GF-D8 (cell line): ENCODE results near the gene ANKRD27.
"Not testable (repeated sequence)": the region's sequence is repeated elsewhere in the genome, so short reads cannot be mapped to it uniquely, and the experiment has no call there.

Source experiments
- DNase-seq: peaks from one replicate; lab custom pipeline; 2025; lab: John Stamatoyannopoulos, UW

ANKRD27 gene

DNA sequence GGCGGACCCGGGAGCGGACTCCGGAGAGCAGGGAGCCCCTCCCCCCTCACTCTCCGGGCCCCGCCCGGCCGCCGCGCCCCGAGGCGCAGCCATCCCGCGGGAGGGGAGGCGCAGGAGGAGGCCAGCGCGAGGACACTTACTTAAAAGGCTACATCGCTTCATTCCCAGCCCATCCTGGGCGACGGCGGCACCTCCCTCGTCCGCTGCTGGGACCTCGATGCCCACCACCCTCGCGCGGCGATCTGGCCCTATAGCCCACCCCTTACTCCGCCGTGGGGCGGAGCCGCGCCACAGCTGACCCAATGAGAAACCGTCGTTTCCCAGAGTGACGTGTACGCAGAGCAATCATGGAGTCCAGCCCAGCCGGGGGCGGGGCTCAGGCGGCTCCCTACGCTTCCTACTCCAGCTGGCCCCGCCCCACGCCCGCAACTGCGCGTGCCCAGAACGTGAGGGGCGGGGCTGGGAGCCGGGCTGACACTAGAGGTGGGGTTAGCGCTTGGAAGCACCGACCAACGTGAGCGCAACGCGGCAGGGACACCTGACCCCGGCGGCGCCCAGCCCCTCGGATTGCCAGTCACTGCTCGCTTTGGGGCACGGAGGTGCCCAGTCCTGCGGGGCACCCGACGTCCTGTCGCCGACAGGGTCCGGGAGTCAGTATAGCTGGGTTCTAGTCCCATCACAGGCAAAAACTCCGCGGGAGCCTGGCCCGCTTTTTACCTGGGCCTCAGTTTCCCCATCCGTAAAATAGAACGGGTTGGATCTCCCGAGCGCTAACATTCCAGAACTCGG lies at the start of gene ANKRD27:
ANKRD27 (minus strand) TSS at position 250 of the 789 bp plus-strand sequence. CDS start 16,165 bp downstream, outside the sequence.
- DNase-seq: peak; percentile 94

DNA sequence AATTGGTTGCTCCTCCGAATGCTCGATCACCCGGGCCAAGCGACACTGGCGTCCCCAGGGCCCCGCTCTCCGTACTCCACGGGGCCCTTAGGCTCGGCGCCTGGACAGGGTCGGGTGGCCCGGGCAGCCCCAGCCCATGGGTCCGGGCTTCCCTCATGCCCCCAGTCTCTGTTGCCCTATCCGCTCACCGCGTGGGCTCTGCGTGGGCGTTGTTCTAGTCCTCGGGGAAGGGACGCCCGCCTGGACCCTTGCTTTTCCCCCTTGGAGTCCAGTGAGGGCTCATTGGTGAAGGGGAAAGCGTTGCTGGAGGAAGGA lies 45.9 kb upstream of the ANKRD27 start:
- DNase-seq: no peak

DNA sequence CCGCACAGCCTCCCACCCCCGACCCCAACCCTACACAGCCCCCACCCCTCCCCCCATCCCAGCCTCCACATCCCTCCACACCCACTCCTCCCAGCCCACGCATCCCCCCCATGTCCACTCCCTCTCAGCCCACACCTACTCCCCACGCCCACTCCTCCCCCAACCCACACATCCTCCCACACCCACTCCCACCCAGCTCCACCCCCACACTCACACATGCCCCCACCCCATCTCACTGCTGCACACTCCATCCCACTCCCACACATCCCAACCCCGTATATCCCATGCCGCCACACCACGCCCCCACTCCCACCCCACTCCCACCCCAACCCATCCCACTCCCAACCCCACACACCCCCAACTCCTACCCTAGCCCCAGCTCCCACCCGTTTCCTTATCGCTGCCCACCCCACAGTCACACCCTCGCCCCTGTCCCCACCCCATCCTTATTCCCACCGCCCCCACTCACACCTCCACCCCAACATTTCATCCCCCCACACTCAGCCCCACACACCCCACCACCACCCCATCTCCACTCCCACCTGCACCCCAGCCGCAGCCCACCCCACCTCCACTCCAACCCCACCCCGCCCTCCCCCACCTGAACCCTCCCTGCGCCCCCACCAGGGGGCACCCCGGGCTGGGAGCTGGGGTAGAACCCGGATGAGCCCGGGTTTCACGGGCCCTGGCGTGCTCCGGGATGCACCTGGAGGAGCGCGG lies 45.4 kb upstream of the ANKRD27 start:
- DNase-seq: no peak

DNA sequence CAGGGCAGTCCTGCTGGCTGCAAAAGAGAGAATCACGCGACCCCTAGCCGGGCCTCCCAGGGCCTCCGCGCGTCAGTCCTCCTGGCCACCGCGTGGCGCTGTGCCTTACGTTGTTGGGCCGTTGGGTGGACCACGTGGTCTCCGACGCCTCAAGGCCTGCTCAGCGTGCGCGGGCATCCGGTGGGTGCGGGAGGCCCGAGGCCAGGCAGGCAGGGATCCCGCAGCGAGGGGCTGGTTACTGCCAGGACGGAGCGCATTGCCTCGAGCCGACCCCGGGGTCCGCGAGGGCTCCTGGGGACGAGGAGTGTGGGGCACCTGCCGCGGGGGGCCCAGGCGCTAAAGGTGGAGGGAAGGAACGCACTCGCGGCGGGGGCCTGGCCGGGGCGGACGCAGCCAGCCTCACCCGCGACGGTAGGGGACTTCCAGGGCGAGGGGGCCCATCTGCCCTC lies 44.7 kb upstream of the ANKRD27 start, which contains the start of gene TDRD12:
TDRD12 (plus strand) TSS at position 157 of the 449 bp plus-strand sequence. CDS start 306 bp downstream, outside the sequence.
- no peak for DNase-seq

DNA sequence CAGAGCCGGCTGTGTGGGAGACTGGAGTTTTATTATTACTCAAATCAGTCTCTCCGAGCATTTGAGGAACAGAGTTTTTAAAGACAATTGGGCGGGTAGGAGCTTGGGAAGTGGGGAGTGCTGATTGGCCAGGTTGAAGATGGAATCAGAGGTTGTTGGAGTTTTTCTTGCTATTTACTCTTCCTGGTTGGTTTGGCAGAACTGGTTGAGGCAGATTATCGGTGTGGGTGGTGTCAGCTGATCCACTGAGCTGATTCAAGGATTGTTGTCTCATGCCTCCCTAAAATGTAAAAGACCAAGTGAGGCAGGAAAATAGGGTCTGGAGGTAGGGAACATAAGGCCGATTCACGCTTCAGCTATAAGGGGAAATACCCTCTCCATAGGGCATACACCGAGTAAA lies 43.3 kb upstream of the ANKRD27 start:
- no peak for DNase-seq

DNA sequence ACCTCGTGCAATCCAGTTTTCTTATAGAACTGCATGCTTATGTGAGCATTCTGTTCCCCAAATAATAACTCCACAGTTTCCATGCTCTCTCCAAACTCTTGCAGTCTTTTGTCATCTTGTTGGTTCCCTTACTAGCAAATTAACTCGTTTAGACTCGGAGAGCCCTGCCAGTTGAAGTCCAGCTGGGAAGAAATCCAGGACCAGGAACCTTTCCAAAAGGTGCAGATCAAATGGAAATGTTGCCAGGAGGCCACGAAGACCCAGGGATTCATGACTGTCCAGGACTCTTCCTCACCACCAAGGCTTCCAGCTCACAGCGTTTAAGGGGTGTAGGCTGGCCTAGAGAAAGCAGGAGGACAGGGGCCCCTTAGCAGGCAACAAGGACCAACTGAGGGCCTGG lies 42.5 kb upstream of the ANKRD27 start:
- no peak for DNase-seq

DNA sequence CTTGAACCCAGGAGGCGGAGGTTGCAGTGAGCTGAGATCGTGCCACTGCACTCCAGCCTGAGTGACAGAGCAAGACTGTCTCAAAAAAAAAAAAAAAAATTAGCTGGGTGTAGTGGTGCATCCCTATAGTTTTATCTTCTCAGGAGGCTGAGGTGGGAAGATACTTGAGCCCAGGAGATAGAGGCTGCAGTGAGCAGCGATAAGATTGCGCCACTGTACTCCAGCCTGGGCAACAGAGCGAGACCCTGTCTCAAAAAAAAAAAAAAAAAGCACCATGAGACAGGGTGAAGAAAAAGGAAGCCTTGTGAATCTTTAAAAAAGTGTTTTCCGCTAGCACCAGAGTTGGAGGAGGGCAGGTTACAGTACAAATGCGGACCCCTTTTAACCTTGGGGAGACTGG lies 41.2 kb upstream of the ANKRD27 start:
- not testable (repeated sequence) for DNase-seq

DNA sequence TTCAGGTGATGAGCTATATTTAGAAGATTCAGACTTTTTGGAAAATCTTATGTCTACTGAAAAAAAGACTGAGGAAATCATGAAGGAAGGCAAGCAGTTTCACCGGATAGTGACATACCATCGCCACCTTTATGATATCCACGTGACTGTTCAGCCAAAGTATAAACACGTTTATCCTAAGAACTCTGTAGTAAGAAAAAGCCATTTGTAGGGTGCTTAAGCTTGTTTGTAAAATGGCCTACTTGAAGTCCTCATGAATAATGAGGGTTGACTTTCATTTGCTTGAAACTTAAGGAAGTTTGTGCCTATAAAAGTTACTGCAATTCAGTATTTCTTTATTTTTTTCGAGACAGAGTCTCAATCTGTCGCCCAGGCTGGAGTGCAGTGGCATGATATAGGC lies 36.8 kb upstream of the ANKRD27 start:
- no peak for DNase-seq

DNA sequence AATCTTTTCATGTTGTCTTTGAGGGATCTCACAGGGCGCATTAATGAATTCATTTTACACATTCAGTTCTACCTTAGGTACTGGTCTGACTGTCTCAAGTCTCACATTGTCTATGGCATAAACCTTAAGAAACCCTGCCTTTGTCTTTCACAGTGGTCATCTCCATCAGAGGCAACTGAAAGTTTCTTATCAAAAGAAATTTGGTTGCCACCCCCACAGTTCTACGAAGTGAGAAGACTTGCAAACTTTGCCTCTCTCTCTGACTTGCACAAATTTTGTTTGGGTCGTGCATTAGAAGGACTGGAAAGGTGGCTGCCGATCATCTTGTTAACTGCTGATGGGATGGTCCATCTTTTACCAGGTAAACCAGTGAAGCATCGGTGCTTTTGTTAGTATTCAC lies 34.1 kb upstream of the ANKRD27 start:
- DNase-seq: no peak

DNA sequence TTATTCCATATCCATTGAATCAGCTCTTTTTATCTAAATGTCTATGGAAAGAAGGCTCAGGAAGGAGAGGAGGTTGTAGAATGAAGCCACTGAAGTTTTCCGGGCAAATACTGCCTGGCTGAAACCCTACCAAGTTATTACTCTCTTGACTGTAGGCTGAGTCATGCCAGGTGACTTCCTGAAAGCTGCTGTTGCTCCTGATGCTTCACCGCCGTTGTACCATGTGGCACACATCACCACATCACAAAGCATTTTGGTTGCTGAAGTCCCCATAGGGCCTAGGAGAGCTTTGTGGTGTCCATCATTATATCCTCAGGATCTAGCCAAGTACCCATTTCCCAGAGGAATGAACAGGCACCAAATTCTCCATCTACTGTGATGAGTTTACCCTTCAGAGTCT lies 33.5 kb upstream of the ANKRD27 start:
- no peak for DNase-seq

DNA sequence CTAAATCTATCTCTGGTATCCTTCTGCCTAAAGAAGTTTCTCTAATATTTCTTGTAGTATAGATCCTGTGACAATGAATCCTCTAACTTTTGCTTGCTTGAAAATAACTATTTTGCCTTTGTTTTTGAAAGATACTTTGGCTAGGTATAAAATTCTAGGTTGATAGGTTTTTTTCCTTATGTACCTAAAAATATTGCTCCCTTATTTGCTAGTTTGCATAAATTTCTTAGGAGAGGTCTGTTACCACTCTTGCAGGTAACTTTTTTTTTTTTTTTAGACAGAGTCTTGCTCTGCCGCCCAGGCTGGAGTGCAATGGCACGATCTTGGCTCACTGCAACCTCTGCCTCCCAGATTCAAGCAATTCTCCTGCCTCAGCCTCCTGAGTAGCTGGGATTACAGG lies 29.0 kb upstream of the ANKRD27 start:
- not testable (repeated sequence) for DNase-seq

DNA sequence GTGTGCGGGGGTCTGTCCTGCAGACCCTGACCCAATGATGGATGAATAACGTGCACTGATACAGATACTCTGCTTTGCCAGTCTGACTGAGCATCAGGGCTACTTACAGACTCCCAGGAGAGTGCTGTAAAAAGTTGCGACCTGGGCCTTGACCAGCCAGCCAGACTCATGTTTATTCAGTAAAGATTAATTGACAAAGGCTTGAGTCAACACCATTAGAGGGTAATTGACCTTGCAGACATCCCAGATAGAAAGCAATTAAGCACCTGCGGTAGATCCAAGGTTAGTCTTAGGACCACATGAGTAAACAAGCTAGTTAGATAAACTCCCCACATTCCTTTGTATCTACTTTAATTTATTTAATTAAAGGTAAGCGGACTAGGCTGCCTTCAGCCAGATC lies 27.0 kb upstream of the ANKRD27 start:
- DNase-seq: no peak

DNA sequence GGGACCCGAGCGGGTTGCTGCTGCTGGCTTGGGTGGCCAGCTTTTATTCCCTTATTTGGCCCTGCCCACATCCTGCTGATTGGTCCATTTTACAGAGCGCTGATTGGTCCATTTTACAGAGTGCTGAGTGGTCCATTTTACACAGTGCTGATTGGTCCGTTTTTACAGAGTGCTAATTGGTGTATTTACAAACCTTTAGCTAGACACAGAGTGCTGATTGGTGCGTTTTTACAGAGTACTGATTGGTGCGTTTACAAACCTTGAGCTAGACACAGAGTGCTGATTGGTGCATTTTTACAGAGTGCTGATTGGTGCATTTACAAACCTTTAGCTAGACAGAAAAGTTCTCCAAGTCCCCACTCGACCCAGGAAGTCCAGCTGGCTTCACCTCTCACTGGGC lies 25.1 kb upstream of the ANKRD27 start:
- not testable (repeated sequence) for DNase-seq

DNA sequence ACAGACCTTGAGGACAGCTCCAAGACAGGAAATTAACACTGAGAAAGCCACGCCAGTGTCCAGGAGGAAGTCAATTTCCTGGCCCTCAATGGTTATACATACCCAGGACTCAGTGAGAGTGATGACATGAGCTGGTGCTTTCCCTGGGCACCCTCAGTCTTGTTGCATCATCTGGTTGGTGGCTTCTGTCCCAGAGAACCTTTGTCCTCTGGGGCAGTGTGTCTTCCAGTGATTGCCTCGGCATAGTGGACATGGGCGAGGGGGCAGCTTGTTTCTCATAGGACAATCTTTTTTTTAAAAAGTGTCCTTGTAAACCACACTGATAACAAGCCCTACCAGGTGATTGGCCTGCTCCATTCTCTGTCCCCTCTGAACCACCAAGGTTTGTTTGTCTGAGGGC lies 21.8 kb upstream of the ANKRD27 start:
- DNase-seq: not testable (repeated sequence)

DNA sequence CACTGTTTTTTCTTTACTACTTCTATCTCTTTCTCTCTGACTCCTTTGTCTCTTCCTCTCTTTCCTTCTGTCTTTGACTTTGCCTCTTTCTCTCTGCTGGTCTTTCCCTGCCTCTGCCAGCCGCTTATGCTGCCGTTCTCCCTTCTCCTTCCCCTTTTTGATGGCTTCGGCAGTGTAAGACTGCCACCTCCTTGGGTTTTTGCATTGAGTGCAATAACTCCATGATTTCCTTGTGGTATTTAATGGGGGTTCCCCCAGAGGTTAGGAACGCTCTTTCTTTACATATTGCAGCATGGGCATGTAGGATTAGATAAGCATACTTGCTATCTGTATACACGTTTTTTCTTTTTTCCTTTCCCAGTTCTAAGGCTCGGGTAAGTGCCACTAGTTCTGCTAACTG lies 20.5 kb upstream of the ANKRD27 start:
- peak; percentile 56 for DNase-seq

DNA sequence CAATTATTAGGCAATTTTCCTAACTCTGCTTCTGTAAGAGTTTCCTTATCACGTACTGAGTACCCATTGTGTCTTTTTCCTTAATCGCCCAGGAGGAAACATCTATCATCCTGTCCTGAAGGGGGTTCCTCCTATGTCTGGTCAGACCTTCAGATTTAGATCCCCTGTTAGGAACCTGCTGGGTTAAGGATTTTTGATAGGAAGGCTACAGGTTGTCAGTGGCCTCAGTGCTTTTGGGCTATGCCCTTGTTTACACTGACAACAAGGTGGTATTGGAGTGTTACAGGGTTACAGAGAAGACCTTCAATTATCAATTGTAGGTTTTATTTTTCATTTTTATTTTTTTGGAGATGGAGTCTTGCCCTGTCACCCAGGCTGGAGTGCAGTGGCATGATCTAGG lies 19.9 kb upstream of the ANKRD27 start:
- peak; percentile 49 for DNase-seq

DNA sequence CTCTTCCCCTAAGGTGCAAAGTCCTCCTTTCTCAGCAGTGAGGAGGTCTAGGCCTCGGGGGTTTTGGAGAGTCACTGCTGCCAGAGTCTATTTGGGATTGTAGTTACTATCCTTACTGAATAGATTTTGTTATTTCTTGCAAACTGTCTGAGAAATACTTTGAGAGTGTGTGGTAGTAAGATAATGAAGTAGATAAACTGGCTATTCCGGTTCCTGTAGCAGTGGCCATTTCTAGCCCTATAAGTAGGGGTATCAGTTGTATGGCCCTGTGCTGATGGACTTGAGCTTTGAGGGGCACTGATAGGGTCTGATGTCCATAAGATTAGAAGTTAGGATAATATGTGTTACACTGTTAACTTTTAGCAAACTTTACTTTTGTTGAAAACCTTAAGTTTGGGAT lies 19.3 kb upstream of the ANKRD27 start:
- DNase-seq: not testable (repeated sequence)

DNA sequence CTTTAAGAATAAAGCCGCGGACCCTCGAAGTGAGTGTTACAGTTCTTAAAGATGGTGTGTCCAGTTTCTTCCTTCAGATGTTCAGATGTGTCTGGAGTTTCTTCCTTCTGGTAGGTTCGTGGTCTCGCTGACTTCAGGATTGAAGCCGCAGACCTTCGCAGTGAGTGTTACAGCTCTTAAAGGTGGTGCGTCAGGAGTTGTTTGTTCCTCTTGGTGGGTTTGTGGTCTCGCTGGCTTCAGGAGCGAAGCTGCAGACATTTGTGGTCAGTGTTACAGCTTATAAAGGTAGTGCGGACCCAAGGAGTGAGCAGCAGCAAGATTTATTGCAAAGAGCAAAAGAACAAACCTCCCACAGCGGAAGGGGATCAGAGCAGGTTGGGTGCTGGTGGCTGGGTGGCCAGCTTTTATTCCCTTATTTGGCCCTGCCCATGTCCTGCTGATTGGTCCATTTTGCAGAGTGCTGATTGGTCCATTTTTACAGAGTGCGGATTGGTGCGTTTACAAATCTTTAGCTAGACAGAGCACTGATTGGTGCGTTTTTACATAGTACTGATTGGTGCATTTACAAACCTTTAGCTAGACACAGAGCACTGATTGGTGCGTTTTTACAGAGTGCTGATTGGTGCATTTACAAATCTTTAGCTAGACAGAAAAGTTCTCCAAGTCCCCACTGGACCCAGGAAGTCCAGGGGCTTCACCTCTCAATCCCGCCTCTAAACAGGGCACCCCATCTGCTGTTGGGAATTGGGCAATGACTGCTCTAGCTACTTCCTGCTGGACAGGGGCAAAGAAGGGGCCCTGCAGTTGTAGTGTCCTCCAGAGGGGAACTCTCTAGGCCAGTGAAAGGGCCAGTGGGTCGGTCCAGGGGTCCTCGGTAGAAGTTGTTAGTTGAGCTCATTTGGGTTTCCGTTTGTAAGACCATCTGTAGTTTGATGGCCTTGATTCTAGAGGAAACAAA lies 18.4 kb upstream of the ANKRD27 start:
- peak; percentile 83 for DNase-seq

DNA sequence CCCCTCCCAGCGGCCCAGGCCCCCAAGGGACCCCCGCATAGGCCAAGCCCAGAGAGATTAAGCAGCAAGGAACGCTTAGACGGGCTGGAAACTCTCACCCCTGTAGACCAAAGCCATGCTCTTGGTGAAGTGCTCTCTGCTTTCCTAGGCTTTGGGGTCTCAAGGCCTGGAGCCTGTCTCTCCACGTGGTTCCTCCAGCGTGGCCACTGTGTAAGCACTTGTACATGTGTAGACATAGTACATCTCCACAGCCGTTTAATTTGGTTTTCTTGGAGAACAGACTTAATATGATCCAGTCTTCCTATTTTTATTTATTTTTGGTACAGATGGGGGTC lies 17.7 kb upstream of the ANKRD27 start:
- no peak for DNase-seq

DNA sequence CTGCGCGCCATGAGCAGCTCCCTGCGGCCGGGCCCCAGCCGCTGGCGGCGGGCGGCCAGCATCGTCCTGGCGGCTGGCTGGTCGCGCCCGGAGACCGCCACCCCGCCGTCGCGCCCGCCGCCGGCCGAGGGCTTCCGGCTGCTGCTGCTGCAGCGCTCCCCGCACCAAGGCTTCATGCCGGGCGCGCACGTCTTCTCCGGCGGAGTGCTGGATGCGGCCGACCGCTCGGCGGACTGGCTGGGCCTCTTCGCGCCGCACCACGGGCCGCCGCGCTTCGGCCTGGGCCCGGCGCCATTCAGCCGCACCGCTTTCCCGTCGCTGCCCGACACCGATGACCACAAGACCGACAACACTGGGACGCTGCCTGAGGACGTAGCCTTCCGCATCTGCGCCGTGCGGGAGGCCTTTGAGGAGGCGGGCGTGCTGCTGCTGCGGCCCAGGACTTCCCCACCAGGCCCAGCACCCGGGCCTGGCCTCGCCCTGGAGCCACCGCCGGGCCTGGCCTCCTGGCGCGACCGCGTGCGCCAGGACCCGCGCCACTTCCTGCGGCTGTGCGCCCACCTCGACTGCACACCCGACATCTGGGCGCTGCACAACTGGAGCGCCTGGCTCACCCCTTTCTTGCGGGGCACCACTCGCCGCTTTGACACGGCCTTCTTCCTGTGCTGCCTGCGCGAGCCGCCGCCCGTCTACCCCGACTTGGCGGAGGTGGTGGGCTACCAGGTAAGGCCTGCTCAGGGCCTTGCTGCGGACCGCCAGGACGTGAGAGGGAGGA lies 17.2 kb upstream of the ANKRD27 start:
- DNase-seq: peak; percentile 27

DNA sequence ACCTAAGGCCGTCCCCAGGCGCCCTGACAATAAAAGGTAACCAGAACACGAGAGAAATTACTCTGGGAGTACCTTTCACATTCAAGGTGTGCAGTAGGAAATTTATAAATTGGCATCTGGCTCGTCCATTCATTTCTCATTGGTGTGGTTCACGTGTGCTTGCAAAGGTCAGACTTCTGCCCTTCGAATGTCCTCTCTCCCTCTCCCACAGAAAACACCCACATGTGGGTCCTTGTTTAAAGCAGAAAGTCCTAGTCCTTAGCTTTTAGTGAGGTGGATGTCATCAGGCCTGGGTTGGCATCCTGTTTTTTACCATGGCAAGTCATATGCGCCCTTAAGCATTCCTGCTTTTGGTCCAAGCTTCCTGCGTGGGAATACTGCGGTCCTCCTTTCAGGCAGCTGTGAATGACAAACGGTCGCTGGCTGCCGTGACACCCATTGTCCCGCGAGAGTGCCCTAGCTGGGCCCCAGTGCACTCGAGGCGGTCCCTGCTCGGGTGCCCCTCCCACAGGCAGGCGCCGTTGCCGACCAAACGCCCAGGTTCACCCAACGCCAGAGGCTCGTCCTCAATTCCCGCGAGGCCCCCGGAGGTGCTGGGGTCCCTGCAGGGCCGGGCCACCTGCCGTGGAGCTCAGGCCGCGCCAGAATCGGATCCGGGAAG lies 16.4 kb upstream of the ANKRD27 start, which contains the start of gene NUDT19:
NUDT19 (plus strand) TSS at position 531 of the 661 bp plus-strand sequence. CDS start 140 bp downstream, outside the sequence.
- peak; percentile 63 for DNase-seq
